Duodenal mucosa (tissue), 2 donors: ENCODE measurements around the gene ZDHHC14.

Experiments
- H3K27ac ChIP-seq: one replicate; pipeline ENCODE4 v1.7.0; 2013; ENCODE audit warnings: low read depth, low read length
- H3K27me3 ChIP-seq, 2 donors: one replicate each; pipeline ENCODE4 v1.7.0; 2013; ENCODE audit warnings: low read length in 2 of 2, control low read depth in 1 of 2; ENCODE audit not compliant: insufficient read depth in 2 of 2, control insufficient read depth in 1 of 2
- H3K36me3 ChIP-seq, 2 donors: one replicate each; pipeline ENCODE4 v1.7.0; 2013; ENCODE audit warnings: low read length in 2 of 2, control low read depth in 1 of 2; ENCODE audit not compliant: insufficient read depth in 2 of 2, control insufficient read depth in 1 of 2
- H3K4me1 ChIP-seq, 2 donors: one replicate each; pipeline ENCODE4 v1.7.0; 2013; ENCODE audit warnings: low read length in 2 of 2, control low read depth in 1 of 2; ENCODE audit not compliant: insufficient read depth in 2 of 2, control insufficient read depth in 1 of 2
- H3K4me3 ChIP-seq, 2 donors: one replicate each; pipeline ENCODE4 v1.7.0; 2013; ENCODE audit warnings: low read length in 2 of 2, low read depth in 1 of 2
- H3K9ac ChIP-seq, 2 donors: one replicate each; pipeline ENCODE4 v1.7.0; 2013; ENCODE audit warnings: low read length in 2 of 2, low read depth in 1 of 2
- H3K9me3 ChIP-seq, 2 donors: one replicate each; pipeline ENCODE4 v1.7.0; 2013; ENCODE audit warnings: low read length in 2 of 2, control low read depth in 1 of 2; ENCODE audit not compliant: control insufficient read depth in 1 of 2

The ZDHHC14 gene

DNA sequence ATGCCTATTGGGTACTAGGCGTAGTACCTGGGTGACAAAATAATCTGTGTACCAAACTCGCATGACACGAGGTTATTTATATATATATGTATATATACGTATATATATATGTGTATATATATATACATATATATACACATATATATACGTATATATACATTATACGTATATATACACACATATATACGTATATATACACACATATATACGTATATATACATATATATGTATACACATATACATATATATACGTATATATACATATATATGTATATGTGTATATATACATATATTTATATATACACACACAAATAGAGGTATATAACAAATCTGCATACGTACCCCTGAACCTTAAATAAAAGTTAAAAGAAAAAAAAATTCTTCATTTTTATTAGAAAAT is 103.2 kb downstream of the ZDHHC14 start:
- Histone ChIP-seq H3K27ac (no peak overlapping the region), H3K4me1 (peaks cover 0 to 8% of the 10 kb centered on the region in 2 donors), H3K36me3 (no peaks in the 10 kb centered on the region), H3K9me3 (peaks cover 0 to 3% of the 10 kb centered on the region in 2 donors), H3K27me3 (no peaks in the 10 kb centered on the region), H3K9ac (no peak overlapping the region), H3K4me3 (no peak overlapping the region)

DNA sequence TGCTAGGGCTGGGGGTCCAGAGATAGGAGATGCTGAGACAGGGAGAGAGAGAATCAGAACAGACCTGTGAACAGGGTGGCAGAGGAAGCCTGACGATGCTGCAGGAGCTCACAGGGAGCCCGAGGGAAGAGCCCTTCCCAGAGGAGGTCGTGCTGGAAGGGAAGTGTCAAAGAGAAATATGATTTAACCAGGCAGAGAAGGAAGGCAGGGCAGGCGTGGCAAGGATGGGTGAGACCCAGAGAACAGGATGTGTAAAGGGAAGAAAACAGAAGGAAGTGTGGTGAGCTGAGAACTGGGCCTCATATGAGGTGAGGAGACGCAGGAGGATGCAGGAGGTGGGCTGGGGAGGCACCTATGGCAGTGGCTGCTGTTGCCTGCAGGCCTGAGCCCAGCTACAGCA is 105.6 kb downstream of the ZDHHC14 start:
- Histone ChIP-seq H3K4me3 (no peak overlapping the region), H3K9ac (no peak overlapping the region), H3K9me3 (peaks cover 0 to 3% of the 10 kb centered on the region in 2 donors), H3K4me1 (peaks cover 0 to 8% of the 10 kb centered on the region in 2 donors), H3K27me3 (no peaks in the 10 kb centered on the region), H3K36me3 (no peaks in the 10 kb centered on the region), H3K27ac (no peak overlapping the region)

DNA sequence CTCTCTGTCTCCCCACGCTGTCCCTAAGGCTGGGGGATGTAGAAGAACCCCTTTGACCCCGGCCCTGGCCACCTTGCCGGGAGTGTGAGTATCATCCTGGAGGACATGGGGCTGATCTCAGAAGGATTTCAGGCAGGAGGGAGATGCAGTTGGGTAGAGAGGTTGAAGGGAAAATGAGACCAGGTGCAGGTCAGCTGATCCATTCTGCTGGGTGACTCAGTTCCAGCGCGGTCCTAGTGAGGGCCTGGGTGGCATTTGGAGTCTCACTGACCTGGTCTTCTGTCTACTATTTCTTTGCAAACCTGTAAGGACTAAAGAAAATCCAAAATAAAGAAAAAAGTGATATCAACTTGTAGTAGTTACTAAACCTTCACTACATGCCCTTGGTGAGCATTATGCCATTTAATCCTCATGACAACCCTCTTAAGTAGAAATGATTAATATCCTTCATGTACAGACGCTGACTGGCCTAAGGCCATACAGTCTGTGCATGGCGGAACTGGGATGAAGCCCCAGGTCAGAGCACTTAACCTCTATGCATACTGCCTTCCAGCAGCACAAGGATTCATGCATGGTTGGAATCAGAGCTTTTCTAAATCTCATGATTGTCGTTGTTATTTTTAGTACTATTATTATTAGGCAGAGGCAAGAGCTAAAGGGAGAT is 106.3 kb downstream of the ZDHHC14 start:
- Histone ChIP-seq H3K9ac (no peak overlapping the region), H3K36me3 (no peaks in the 10 kb centered on the region), H3K27me3 (no peaks in the 10 kb centered on the region), H3K4me1 (peaks cover 0 to 8% of the 10 kb centered on the region in 2 donors), H3K27ac (no peak overlapping the region), H3K9me3 (peaks cover 0 to 3% of the 10 kb centered on the region in 2 donors), H3K4me3 (no peak overlapping the region)

DNA sequence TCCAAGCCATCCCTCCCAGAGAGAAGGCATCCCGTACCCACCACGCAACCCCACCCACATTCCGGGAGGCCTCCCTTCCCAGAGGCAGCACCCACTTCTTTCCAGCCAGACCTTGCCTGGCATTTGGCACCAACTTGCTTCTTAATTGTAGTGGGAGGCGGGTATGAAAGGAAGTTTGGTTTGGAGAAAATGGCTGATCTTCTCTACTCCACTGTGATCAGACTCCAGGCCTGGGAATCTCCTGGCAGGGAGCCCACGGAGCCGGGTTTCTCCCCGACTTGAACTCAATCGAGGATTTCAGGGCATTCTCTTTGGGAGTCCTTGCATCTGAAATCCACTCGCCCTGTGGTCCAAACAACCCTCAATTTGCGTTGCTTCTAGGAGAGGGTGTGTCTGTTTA is 107.1 kb downstream of the ZDHHC14 start:
- H3K4me3 ChIP-seq = no peak overlapping the region
- peaks cover 0 to 8% of the 10 kb centered on the region in 2 donors for H3K4me1 ChIP-seq
- H3K9ac ChIP-seq = no peak overlapping the region
- H3K36me3 ChIP-seq = no peaks in the 10 kb centered on the region
- peaks cover 0 to 3% of the 10 kb centered on the region in 2 donors for H3K9me3 ChIP-seq
- no peak overlapping the region for H3K27ac ChIP-seq
- H3K27me3 ChIP-seq = no peaks in the 10 kb centered on the region

DNA sequence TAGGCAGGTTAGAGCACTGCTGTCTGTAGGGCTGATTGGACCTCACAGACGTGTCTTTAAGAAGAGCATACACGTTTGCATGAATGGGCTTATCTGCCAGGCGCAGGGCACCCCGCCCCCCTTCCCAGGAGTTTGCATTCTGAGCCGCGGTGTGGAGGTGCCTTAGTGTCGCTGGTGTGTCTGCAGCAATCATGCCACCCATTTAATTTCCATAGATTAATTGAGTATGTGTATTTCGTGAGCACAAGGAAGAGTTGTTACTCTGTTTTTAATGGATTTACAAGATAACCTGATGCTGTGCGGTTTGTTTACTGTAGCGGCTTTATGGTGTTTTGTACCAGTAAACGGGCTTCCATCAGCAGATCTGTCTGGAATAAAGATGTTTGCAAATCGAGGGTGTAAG is 107.7 kb downstream of the ZDHHC14 start:
- H3K4me3 ChIP-seq = no peak overlapping the region

DNA sequence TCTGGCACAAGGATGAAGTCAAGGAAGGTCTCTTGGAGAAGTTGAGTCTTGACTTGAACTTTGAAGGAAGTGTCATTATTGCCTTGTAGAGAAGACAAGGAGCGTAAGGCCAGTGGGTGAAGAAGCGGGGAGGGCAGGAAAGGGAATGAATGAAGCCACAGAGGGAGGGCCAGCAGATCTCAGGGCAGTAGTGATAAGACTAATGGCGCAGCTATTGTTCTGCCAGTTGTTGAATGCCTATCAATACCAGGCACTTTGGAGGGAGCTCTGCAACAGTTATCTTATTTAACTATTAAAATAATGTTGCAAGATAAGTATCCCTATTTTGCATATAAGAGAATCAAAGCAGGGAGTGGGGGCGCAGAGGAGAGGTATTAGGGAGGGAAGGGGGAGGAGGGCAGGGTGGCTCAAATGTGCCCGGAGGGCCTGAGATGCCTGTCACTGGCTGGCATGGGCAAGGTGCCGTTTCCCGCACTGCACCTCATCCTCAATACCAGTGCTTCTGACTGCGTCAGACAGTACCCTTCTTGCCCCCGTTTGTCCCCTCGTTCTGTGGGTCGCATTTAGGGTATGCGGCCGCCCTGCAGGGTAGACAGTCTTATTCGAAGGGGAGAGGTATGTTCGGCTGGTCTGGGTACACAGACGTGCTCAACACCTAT is 109.8 kb downstream of the ZDHHC14 start:
- Histone ChIP-seq H3K27me3 (no peaks in the 10 kb centered on the region), H3K36me3 (no peaks in the 10 kb centered on the region), H3K9ac (no peak overlapping the region), H3K9me3 (no peaks in the 10 kb centered on the region), H3K4me3 (no peak overlapping the region), H3K4me1 (peaks cover 8% of the 10 kb centered on the region in 2 donors), H3K27ac (no peak overlapping the region)

More for the DNA sequence above, 107.7 kb downstream of the ZDHHC14 start:
- Histone ChIP-seq H3K27me3 (no peaks in the 10 kb centered on the region), H3K27ac (no peak overlapping the region), H3K9ac (no peak overlapping the region), H3K9me3 (peaks cover 0 to 2% of the 10 kb centered on the region in 2 donors), H3K4me1 (peaks cover 0 to 8% of the 10 kb centered on the region in 2 donors), H3K36me3 (no peaks in the 10 kb centered on the region)

DNA sequence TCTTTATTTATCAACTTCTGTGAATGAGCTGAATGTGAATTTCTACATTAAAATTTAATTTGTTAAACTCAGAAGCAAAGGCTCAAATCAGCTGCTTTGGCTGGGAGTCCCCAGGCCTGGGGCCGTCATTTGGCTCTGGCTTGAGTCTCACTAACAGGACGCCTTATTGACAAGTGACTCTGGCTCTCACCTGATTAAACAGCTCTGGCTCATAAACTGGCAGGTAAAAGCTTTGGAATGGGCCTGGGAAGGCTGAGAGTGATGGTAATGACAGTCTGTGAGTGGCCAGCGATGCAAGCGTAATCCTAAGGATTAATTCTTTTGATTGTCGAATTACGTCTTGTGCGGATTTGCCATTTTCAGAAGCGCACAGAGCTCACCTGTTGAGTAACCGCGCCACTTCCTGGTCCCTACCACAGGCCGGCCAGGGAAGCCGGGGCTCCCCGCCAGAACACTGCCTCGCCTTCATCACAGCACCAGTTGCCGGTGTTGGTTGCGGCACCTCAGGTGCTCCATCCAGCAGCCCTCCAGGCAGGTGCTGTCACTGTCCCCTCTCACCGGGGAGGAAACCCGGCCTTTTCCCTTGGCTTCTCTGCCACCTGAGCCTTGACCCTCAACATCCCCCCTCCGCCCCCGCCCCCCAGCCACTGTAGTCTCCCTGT is 110.7 kb downstream of the ZDHHC14 start:
- Histone ChIP-seq H3K27me3 (no peaks in the 10 kb centered on the region), H3K9ac (no peak overlapping the region), H3K9me3 (no peaks in the 10 kb centered on the region), H3K27ac (no peak overlapping the region), H3K36me3 (no peaks in the 10 kb centered on the region), H3K4me1 (peaks cover 4 to 8% of the 10 kb centered on the region in 2 donors), H3K4me3 (no peak overlapping the region)

DNA sequence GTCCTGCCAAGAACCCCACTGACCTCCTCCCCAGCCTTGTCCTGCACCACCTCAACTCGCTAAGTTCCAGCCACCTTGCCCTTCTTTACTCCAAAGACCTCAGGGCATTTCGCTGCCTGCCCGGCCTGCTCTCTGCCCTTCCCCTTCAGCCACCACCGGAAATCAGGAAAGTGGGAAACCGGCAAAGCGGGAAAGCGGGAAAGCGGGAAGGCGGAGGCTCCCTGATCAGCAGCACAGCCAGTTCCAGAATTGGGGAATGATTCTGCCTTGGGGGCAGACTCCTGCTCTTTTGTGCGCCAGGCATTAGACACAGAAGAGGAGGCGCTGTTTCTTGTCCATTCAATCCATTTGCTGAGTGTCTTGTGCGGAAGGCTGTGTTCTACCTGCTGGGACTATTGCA is 111.3 kb downstream of the ZDHHC14 start:
- Histone ChIP-seq H3K9ac (no peak overlapping the region), H3K36me3 (no peaks in the 10 kb centered on the region), H3K4me1 (peaks cover 2 to 8% of the 10 kb centered on the region in 2 donors), H3K27me3 (no peaks in the 10 kb centered on the region), H3K4me3 (no peak overlapping the region), H3K9me3 (no peaks in the 10 kb centered on the region), H3K27ac (no peak overlapping the region)

DNA sequence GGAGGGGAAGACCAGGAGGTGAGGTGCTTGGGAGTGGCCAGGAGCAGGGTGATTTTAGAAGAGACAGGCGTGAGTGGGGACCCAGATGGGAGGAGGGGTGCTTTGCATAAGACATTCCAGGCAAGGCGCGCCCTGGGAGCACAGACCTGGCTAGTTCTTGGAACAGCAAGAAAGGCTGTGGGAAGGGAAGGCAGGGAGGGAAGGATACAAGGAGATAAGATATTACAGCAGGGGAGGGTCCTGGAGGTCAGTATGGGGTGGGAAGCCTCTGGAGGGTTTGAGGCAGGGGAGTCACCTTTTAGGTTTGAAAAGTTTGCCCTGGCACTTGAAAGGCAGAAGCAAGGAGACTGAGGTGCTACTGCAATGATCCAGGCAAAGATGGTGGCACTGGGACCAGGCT is 111.8 kb downstream of the ZDHHC14 start:
- Histone ChIP-seq H3K9me3 (no peaks in the 10 kb centered on the region), H3K4me3 (no peak overlapping the region), H3K36me3 (no peaks in the 10 kb centered on the region), H3K27ac (no peak overlapping the region), H3K9ac (no peak overlapping the region), H3K27me3 (no peaks in the 10 kb centered on the region), H3K4me1 (peaks cover 2 to 8% of the 10 kb centered on the region in 2 donors)

DNA sequence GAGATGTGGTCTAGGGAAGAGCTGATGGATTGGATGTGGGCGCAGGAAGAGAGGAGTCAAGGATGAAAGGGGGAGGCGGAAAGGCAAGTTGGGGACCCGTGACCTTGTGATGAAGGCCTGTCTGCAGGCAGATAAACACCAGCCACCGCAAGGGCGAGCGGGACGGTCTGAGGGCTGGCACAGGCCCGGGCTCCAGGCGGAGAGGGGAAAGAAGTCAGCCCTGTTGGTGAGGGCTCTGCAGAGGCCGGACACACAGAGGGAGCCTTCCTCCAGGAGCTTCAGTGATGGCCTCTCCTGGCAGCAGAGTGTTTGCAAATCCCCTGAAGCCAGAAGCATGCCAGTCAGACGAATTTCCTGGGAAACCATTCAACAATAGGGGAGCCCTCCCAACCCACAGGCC is 112.2 kb downstream of the ZDHHC14 start:
- H3K36me3 ChIP-seq = no peaks in the 10 kb centered on the region

More for the DNA sequence above, 112.2 kb downstream of the ZDHHC14 start:
- Histone ChIP-seq H3K9me3 (no peaks in the 10 kb centered on the region), H3K27ac (no peak overlapping the region), H3K4me1 (peaks cover 0 to 8% of the 10 kb centered on the region in 2 donors), H3K9ac (no peak overlapping the region), H3K4me3 (no peak overlapping the region), H3K27me3 (no peaks in the 10 kb centered on the region)
